ENCODE results near the gene SMIM20. TPM values are rescaled to one million over a fixed set of nuclear protein-coding genes. Genes with fewer than 3 reads are reported as not detected.
"Not testable (repeated sequence)": the region's sequence is repeated elsewhere in the genome, so short reads cannot be mapped to it uniquely, and the experiment has no call there.

Gene SMIM20
- 10 to 100 TPM; 31.6 to 48.5 (median 44.1) TPM for total RNA-seq
- 10 to 100 TPM; 27.4 to 32.9 TPM for polyA plus RNA-seq
- long read RNA-seq, donor 1, transcript SMIM20-201 (3 exons, 935 nt) = major isoform, 35 of 38 reads
- long read RNA-seq, donor 1, partial matches to known transcripts = 0 of 38 reads
- long read RNA-seq, donor 1, other reads (novel, unspliced or antisense) = 3 of 38 reads
- long read RNA-seq, donor 2, transcript SMIM20-201 (3 exons, 935 nt) = major isoform, 49 of 54 reads
- long read RNA-seq, donor 2, partial matches to known transcripts = 0 of 54 reads
- long read RNA-seq, donor 2, other reads (novel, unspliced or antisense) = 5 of 54 reads
- long read RNA-seq, donor 3, transcript SMIM20-201 (3 exons, 935 nt) = major isoform, 27 of 33 reads
- long read RNA-seq, donor 3, partial matches to known transcripts = 0 of 33 reads
- long read RNA-seq, donor 3, other reads (novel, unspliced or antisense) = 6 of 33 reads

DNA sequence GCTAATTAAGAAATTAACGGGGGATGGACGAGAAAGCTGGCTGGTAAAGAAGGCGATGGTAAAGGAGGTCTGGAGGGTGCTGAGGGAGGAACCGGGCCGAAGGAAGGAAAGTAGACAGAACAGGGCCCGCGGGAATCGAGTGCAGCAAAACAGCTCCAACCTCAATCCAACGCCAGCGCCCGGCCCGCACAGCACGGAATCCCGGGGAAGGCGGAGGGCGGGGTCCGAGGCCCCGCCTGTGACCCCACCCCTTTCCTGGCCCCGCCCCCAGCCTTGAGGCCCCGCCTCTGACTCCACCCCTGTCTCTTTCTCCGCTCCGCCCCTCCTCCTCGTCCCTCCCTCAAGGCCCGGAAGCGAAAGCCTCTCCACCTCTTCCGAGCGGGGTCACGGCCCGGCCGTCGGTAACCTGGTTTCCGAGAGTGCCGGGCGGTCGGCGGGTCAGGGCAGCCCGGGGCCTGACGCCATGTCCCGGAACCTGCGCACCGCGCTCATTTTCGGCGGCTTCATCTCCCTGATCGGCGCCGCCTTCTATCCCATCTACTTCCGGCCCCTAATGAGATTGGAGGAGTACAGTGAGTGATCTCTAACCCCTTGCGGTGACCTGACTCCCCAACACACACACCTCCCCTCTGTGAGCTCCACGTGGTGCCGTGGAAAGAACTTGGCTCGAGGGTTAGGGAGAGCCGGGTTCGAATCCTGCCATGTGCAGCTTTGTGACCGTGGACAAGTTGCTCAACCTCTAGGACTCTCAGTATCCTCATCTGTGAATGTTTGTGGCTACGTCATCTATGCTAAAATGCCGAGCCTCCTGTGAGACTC is at the start of gene SMIM20:
SMIM20 (plus strand) TSS at position 370 of the 819 bp plus-strand sequence; CDS start at position 464, 94 bp downstream.
- Histone ChIP-seq H3K36me3 (peaks cover 0 to 3% (median 0%) of the 10 kb centered on the region in 9 donors), H3K27ac (peak within 1 kb of the TSS; percentile 61 to 93 (median 86)), H3K27me3 (no peaks in the 10 kb centered on the region), H3K4me3 (peak within 1 kb of the TSS; percentile 29 to 83 (median 68)), H3K4me1 (peaks cover 0 to 26% (median 17%) of the 10 kb centered on the region in 9 donors), H3K9me3 (no peaks in the 10 kb centered on the region)
- intact Hi-C loops (cut with DNase I) = loop anchor here in 6 of 10 donors (2.0 to 10.0 kb wide), 4 partner anchors 51 to 411 kb away; partner anchors contain the start of genes SEL1L3 (in 4 of the 6) and RBPJ (in 2 of the 6)
- peak; percentile 98 to 99 (median 99) for ATAC-seq
- 2% methylated on average over 52 to 57 of the region's 57 CpGs for WGBS, 2 donors
- TF ChIP-seq, protein P1, sequence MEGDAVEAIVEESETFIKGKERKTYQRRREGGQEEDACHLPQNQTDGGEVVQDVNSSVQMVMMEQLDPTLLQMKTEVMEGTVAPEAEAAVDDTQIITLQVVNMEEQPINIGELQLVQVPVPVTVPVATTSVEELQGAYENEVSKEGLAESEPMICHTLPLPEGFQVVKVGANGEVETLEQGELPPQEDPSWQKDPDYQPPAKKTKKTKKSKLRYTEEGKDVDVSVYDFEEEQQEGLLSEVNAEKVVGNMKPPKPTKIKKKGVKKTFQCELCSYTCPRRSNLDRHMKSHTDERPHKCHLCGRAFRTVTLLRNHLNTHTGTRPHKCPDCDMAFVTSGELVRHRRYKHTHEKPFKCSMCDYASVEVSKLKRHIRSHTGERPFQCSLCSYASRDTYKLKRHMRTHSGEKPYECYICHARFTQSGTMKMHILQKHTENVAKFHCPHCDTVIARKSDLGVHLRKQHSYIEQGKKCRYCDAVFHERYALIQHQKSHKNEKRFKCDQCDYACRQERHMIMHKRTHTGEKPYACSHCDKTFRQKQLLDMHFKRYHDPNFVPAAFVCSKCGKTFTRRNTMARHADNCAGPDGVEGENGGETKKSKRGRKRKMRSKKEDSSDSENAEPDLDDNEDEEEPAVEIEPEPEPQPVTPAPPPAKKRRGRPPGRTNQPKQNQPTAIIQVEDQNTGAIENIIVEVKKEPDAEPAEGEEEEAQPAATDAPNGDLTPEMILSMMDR (IDR thresholded peaks at IDR 0.05) = peak in 1 of 9 donors; percentile 5
- DNase-seq = peak; percentile 90 to 92

DNA sequence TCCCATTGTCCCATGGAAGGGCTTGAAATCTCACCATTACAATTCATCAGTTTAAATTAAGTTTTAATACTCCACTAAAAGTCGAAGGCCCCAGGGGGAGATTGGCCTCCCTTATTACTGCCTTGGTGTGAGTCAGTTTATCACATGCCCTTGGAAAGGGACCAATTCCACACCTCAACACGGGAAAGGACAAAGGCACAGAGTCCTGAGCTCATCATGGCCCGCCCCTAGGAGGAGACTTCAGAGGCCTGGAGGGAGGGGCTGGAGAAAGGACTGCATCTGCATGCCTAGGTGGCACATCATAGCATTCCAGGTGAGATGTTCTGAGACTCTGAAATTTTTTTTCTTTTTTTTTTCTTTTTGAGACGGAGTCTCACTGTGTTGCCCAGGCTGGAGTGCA is 48.4 kb upstream of the SMIM20 start:
- no peak for DNase-seq
- 72 to 74% methylated on average over 4 of the region's 4 CpGs for WGBS, 2 donors
- no peaks in the 10 kb centered on the region for H3K36me3 ChIP-seq
- intact Hi-C loops (cut with DNase I) = no loop called here
- no peak overlapping the region for H3K27ac ChIP-seq
- TF ChIP-seq, protein P1 (IDR thresholded peaks at IDR 0.05) = no peak
- no peaks in the 10 kb centered on the region for H3K27me3 ChIP-seq
- peaks cover 0 to 32% (median 21%) of the 10 kb centered on the region in 9 donors for H3K4me1 ChIP-seq
- ATAC-seq = peak in 1 of 8 donors; percentile 41
- no peak overlapping the region for H3K4me3 ChIP-seq
- no peaks in the 10 kb centered on the region for H3K9me3 ChIP-seq

DNA sequence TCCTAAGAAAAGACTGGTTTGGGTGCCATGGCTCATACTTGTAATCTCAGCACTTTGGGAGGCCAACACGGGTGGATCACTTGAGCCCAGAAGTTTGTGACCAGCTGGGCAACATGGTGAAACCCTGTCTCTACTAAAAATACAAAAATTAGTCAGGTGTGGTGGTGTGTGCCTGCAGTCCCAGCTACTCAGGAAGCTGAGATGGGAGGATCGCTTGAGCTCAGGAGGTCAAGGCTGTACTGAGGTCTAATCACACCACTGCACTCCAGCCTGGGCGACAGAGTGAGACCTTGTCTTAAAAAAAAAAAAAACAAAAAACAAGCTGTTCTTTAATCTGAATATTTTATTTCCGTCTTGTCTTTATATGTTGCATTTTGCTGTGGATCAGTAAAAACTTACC is 47.6 kb upstream of the SMIM20 start:
- H3K27ac ChIP-seq; ATAC-seq; H3K9me3 ChIP-seq; H3K27me3 ChIP-seq; H3K36me3 ChIP-seq; DNase-seq; H3K4me3 ChIP-seq; intact Hi-C loops (cut with DNase I): not testable (repeated sequence)
- WGBS, 2 donors = 95 to 96% methylated on average over 4 of the region's 4 CpGs
- H3K4me1 ChIP-seq = peaks cover 0 to 23% (median 13%) of the 10 kb centered on the region in 9 donors

DNA sequence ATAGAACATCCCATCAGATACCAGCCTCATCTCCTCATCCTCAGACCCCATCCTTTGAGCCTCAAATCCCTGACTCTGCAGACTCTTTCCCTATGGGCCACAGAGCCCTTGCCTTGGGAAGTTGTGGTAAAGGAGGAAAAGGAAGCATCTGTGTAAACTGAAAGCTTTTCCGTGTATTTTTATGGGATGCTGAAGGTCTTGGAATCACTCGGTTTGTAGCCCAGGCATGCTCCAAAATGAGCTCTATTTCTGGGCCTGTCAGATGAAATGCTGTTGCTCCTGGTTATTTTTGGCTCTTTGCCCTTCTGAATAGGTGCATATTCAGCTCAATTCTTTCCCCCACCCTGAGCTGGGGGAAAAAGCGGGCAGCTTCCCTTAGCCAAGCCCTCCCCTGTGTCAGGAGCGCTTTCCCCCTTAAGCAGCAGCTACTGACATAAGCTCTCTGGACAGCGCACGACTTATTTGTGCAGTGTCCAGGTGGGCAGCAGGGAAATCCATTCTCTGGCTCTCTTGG is 46.2 kb upstream of the SMIM20 start:
- 62 to 70% methylated on average over 6 of the region's 6 CpGs for WGBS, 2 donors

More for the DNA sequence above, 46.2 kb upstream of the SMIM20 start:
- DNase-seq = no peak
- no peak overlapping the region for H3K27ac ChIP-seq
- no peaks in the 10 kb centered on the region for H3K36me3 ChIP-seq
- peak in 1 of 8 donors; percentile 27 for ATAC-seq
- H3K27me3 ChIP-seq = no peaks in the 10 kb centered on the region
- H3K4me1 ChIP-seq = peaks cover 0 to 21% (median 5%) of the 10 kb centered on the region in 9 donors
- TF ChIP-seq, protein P1 (IDR thresholded peaks at IDR 0.05) = no peak
- H3K9me3 ChIP-seq = no peaks in the 10 kb centered on the region
- intact Hi-C loops (cut with DNase I) = no loop called here
- no peak overlapping the region for H3K4me3 ChIP-seq
